NCI-H146 (cell line): ENCODE data around the gene TBC1D21.
A peak's percentile ranks its signal among the peaks of the same experiment; 100 is the strongest.

Source experiments
- DNase-seq: peaks from one replicate; lab custom pipeline; 2025; lab: John Stamatoyannopoulos, UW

Gene TBC1D21

GRCh38 chr15:73889053-73889761 is 15.8 kb downstream of the TBC1D21 start:
- no peak for DNase-seq

- DNase-seq: no peak
Measured at GRCh38 chr15:73889762-73890124, 16.4 kb downstream of the TBC1D21 start.

GRCh38 chr15:73891328-73892315 is 18.3 kb downstream of the TBC1D21 start:
- no peak for DNase-seq

- no peak for DNase-seq
Measured at GRCh38 chr15:73892446-73893226, 19.3 kb downstream of the TBC1D21 start.

DNA sequence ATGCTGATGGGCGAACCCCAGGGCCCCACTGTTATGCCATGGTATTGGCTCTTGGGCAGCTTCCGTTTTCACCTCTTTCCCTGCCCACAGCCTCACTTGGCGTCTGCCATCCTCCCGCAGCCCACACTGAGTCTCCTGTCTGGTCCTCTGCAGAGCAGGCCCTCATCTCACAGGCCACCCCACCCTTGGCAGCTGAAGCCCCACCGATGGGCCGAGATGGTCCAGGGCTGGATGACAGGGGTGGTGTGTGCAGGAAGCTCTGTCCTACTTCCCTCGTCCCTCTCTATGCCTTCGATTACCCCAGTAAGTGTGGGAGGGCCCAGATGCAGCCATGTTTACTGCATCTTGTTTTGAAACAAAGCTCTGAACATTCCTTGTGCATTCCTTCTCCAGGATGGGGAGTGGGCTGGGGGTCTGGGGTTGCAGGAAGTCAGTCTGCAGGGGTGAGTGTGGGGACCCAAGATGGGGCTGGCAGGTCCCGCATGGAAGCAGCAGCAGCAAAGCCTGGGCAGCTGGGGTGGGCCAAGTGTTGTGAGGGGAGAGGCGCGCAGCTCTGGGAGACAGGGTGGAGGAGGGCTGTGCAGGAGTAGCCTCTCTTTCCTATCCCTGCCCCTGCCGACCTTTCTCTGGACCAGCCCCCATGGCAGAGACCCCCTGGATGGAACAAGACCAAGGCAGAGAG is 20.9 kb downstream of the TBC1D21 start:
- DNase-seq: no peak

GRCh38 chr15:73897441-73898261 is 24.3 kb downstream of the TBC1D21 start:
- DNase-seq: no peak

- no peak for DNase-seq
Measured at GRCh38 chr15:73899197-73900094, 26.1 kb downstream of the TBC1D21 start.

GRCh38 chr15:73900095-73900712 is 26.8 kb downstream of the TBC1D21 start:
- no peak for DNase-seq

- DNase-seq: no peak
Measured at GRCh38 chr15:73901126-73901810, 27.9 kb downstream of the TBC1D21 start.

DNA sequence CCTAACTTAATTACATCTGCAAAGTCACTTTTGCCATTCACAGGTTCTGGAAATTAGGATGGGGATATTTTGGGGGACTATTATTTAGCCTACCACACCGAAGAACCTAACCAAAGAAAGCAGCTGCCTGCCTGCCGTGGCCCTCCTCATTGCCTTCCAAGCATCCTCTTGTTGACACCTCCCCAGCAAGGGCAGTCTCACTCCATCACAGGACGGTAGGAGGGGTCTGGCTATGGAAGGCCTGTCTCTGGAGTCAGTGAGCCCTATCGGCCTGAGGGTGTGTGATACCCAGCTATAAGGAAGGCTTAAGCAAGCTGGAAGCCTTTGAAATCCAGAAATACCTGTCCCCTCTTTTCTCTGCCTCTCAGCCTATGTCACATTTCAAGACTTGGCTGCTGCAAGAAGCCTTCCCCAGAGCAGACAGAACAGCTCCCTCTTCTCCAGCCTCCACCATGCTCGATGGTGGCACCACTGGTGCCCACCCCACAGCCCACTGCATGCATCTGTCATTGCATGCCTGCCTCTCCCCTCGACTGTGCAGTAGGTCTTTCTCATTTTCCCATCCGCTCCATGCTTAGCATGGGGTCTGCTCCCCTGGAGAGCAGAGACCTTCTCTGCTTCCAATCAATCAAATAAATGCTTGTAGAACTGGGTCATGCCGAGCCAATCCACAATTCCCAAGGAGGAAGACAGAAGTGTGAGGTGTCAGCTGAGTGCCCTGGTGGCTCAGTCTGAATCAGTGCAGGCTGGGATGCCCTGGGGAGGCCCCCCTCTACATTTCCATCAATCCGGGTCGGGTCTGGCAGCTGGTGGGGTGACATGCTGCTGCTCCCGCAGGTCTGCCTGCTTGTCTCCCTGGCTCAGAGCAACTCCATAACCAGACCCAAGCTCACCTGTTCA is 29.0 kb downstream of the TBC1D21 start:
- no peak for DNase-seq

- no peak for DNase-seq
Measured at GRCh38 chr15:73904026-73904815, 30.9 kb downstream of the TBC1D21 start.

DNA sequence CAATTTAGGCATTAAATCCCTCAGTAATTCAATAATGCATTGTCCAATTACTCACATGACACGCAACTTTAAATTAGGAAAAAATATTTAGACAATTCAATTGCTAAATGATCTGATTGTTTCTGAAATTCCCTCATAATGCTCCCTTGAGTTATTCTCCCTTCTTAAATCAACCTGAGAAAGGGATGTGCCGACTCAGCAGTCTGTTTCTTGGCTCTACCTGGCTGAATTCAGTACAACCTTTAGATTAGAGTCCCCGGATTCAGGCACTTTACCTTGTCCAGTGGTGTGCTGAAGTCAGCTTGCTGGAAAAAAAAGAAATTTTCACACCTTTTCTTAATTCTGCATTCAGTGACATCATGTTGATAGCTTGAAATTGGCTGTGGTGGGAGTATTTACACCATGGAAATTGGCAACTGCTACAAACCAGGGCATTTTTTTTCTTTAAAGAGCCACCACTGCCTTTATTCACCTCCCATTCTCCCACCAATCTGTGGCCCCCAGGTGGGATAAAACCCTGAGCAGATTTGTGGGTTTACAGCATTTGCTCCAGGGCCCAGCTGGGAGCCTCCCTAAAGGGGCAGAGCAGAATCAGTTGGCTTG is 32.0 kb downstream of the TBC1D21 start:
- DNase-seq: no peak

DNA sequence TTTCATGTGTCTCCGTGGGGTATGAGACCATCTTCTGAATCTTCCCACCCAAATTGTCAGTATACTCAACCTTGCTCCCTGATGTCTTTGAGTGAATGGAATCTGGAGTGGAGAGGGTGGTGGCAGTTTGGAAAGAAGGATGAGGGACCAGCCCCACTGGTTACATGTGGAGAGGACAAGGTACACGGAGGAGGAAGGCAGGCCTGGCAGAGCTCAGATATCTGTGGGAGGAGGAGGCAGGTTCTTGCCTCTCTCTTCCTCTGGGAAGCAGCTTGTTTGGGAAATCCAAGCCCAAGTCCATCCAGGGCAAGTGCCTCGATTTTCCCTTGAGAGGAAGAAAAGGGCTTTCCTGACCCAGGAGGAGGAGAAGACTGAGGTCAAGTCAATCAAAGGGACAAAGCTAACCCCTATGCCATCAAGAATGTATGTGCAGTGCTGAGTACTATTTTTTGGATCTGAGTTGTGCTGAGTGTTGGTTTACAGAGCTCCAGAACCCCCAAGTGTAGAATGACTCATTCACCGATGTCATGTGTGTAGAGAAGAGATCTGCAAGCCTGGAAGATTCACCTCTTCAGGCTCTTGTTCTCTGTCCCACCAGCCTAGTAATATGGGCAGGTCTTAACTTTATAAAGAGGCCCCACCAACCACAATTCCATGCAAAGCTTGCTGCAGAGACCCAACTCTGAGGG is 33.1 kb downstream of the TBC1D21 start:
- DNase-seq: no peak

DNA sequence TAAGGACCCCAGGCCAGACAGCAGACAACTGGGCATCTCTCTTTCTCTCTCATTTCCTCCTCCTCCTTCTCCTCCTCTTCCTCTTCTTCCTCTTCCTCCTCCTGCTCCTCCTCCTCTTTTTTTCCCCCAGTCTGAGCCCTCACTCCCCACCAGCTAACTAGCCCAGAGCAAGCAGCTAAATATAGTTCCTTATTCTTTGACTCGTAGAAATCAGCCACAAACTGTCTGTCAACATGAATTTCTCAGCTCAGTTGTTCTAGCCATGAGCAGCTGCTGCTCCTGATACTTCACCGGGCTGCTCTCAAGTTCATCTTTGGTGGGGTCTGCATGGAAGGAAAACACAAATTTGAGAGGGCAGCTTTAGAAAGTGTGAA is 33.7 kb downstream of the TBC1D21 start:
- DNase-seq: no peak

DNA sequence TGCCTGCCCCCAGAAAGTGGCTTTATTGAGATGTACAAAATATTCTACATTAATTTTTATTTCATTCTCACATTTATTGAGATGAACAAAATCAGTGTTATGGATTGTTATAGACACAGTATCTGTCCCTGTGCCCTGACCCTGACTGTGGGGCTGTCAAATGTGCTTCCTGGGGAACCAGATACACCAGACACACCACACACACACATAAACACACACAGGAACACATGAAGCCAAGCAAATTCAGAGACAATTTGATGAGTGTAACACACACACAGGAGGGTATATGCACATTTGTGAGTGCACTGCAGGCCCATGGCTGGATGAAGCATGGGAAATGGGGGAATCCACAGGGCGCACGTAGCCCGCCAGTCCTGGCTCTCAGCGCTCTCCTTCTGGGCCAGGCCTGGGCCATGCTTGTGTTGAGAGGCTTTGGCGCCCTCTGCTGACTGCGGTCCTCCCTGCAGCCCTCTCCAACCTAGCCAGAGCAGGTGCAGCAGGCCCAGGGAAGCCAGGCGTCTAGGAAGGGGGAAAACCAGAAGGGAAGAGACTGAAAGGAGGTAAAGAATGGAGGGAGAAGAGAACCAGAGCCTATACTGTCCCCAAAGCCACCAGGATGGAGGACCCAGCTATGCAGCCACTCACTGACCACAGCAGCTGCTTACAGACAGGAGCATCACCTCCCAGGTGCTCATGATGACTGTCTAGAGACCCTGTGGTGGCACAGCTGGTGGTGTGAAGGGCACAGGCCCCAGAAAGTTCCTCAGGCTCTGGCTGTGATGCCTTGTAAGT is 34.9 kb downstream of the TBC1D21 start:
- peak; percentile 59 for DNase-seq
